Gastroesophageal sphincter (tissue), 4 donors: ENCODE data around the gene NEDD9. TPM values are rescaled to one million over a fixed set of nuclear protein-coding genes. Genes with fewer than 3 reads are reported as not detected.

Source experiments
- ATAC-seq: fragments of 150-250 bp; one replicate; pipeline ENCODE4 v1.9.1; 2016; ENCODE audit warnings: mild to moderate bottlenecking, moderate library complexity
- H3K27ac ChIP-seq, 4 donors: fragments of 200-600 bp; sonication (generic) in 3 of 4; 1 replicate in 3 of 4; 2 replicates in 1 of 4; pipeline ENCODE4 v1.5.1; 2016 to 2019
- H3K27me3 ChIP-seq: fragments of 200-600 bp; sonication (generic); one replicate; pipeline ENCODE4 v1.5.1; 2019
- H3K36me3 ChIP-seq, 2 donors: fragments of 200-600 bp; sonication (generic); one replicate each; pipeline ENCODE4 v1.5.1; 2019; ENCODE audit warnings: control low read depth in 1 of 2
- H3K4me1 ChIP-seq, 3 donors: fragments of 200-600 bp; sonication (generic); 1 replicate in 2 of 3; 2 replicates in 1 of 3; pipeline ENCODE4 v1.5.1; 2016 to 2019; ENCODE audit warnings: control low read depth in 2 of 3
- H3K4me3 ChIP-seq, 2 donors: fragments of 200-600 bp; sonication (generic); one replicate each; pipeline ENCODE4 v1.5.1; 2019; ENCODE audit warnings: mild to moderate bottlenecking in 1 of 2, moderate library complexity in 1 of 2
- H3K9me3 ChIP-seq, 3 donors: fragments of 200-600 bp; sonication (generic); one replicate each; pipeline ENCODE4 v1.5.1; 2017 to 2019; ENCODE audit warnings: control low read depth in 2 of 3
- CTCF ChIP-seq, 4 experiments: fragments of 200-600 bp in 2 of 4; fragments of 450-650 bp in 2 of 4; sonication (generic) in 1 of 4; IDR thresholded peaks; one replicate each; pipeline ENCODE4 v1.5.1; 2017 to 2019; ENCODE audit warnings: antibody characterized with exemption in 4 of 4, mild to moderate bottlenecking in 2 of 4, moderate library complexity in 2 of 4
- EP300 ChIP-seq: sonication (generic); formaldehyde crosslinking; IDR thresholded peaks from one replicate; pipeline ENCODE4 v1.6.1; 2017; ENCODE audit warnings: antibody characterized with exemption, mild to moderate bottlenecking
- POLR2A ChIP-seq, 2 donors: fragments of 450-650 bp; IDR thresholded peaks; one replicate each; pipeline ENCODE4 v1.6.1; 2017; ENCODE audit warnings: antibody characterized with exemption in 2 of 2, mild to moderate bottlenecking in 2 of 2, moderate library complexity in 1 of 2
- POLR2AphosphoS5 ChIP-seq: sonication (generic); formaldehyde crosslinking; IDR thresholded peaks from one replicate; pipeline ENCODE4 v1.6.1; 2017; ENCODE audit warnings: antibody characterized with exemption
- WGBS, 2 donors: methylation state at CpG; one replicate each; pipeline ENCODE4 v1.1.5; 2018; ENCODE audit warnings: low coverage in 1 of 2; 5-methylcytosine and 5-hydroxymethylcytosine counted together
- total RNA-seq, 4 donors: library from RNA; depleted of rRNA; stranded (reverse); fragments of >200 nt; gene quantifications; one replicate each; pipeline ENCODE4 v1.1.0, GENCODE V29; 2016

Gene NEDD9
- total RNA-seq, 4 donors from 2014 or later: 13.1 to 42.7 (median 26.7) TPM

GRCh38 chr6:11244387-11245126, 12.1 kb upstream of the NEDD9 start:
- H3K27ac ChIP-seq: no peak overlapping the region

DNA sequence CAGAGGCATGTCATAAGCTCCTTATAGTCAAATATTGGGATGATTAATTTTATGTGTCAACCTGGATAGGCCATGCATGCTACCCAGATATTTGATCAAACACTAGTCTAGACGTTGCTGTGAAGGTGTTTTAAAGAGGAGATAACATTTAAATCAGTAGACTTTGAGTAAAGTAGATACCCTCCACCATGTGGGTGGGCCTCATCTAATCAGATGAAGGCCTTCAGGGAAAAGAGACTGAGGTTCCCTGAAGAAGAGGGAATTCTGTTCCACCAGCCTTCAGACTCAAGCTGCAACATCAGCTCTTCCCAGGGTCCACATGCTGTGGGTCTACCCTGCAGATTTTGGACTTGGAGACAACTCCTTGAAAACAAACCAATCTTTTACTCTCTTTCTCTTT, 11.4 kb upstream of the NEDD9 start:
- Histone ChIP-seq H3K9me3 (no peaks in the 10 kb centered on the region), H3K36me3 (no peaks in the 10 kb centered on the region), H3K27ac (no peak overlapping the region), H3K27me3 (no peaks in the 10 kb centered on the region), H3K4me1 (peaks cover 0 to 18% (median 0%) of the 10 kb centered on the region in 3 donors), H3K4me3 (no peak overlapping the region)
- ATAC-seq: no peak
- WGBS, 2 donors: 86 to 100% methylated on average over 1 of the region's 1 CpG
- no peak for TF ChIP-seq EP300
- TF ChIP-seq POLR2A (IDR thresholded peaks at IDR 0.05): no peak

More at GRCh38 chr6:11244387-11245126, 12.1 kb upstream of the NEDD9 start:
- no peaks in the 10 kb centered on the region for H3K9me3 ChIP-seq
- peaks cover 0 to 18% (median 0%) of the 10 kb centered on the region in 3 donors for H3K4me1 ChIP-seq
- WGBS, 2 donors: 50% methylated on average over 2 of the region's 2 CpGs
- TF ChIP-seq POLR2AphosphoS5 (no peak), CTCF (IDR thresholded peaks at IDR 0.05) (no peak), EP300 (no peak), POLR2A (IDR thresholded peaks at IDR 0.05) (no peak)
- no peak overlapping the region for H3K4me3 ChIP-seq
- no peak for ATAC-seq
- H3K27me3 ChIP-seq: no peaks in the 10 kb centered on the region
- no peaks in the 10 kb centered on the region for H3K36me3 ChIP-seq

GRCh38 chr6:11242711-11243110, 10.2 kb upstream of the NEDD9 start:
- Histone ChIP-seq H3K4me3 (no peak overlapping the region), H3K27ac (no peak overlapping the region), H3K36me3 (no peaks in the 10 kb centered on the region), H3K27me3 (no peaks in the 10 kb centered on the region), H3K4me1 (peaks cover 0 to 18% (median 0%) of the 10 kb centered on the region in 3 donors), H3K9me3 (no peaks in the 10 kb centered on the region)
- no peak for ATAC-seq
- TF ChIP-seq POLR2AphosphoS5 (no peak), EP300 (no peak), CTCF (IDR thresholded peaks at IDR 0.05) (no peak), POLR2A (IDR thresholded peaks at IDR 0.05) (no peak)

DNA sequence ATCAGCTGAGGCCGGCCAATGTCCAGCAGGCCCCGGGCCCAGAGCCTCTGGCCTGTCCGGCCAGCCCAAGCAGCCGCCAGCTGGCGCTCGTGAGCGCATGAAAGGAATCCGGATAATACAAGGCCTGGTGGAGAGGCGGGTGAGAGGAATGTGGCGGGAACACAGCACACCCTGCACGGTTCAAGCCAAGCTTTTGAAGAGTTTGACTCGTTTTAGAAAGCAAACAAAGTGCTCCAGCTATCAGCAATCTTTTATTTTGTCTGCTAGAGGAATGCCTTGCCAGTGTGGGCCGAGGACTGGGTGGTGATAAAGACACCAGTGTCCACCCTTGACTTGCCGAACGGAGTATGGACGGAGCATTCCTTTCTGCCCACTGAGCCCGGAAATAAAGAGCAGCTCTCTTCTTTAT, 9.3 kb upstream of the NEDD9 start:
- H3K27ac ChIP-seq: no peak overlapping the region
- 43 to 88% methylated on average over 1 to 5 of the region's 17 CpGs for WGBS, 2 donors
- no peaks in the 10 kb centered on the region for H3K9me3 ChIP-seq
- peak; percentile 79 for ATAC-seq
- H3K4me1 ChIP-seq: peaks cover 0 to 18% (median 0%) of the 10 kb centered on the region in 3 donors
- TF ChIP-seq CTCF (IDR thresholded peaks at IDR 0.05) (peak in 3 of 4 experiments; percentile 39 to 53 (median 49)), POLR2AphosphoS5 (no peak)
- H3K36me3 ChIP-seq: no peaks in the 10 kb centered on the region
- H3K4me3 ChIP-seq: no peak overlapping the region
- no peaks in the 10 kb centered on the region for H3K27me3 ChIP-seq

- Histone ChIP-seq H3K9me3 (no peaks in the 10 kb centered on the region), H3K4me1 (peaks cover 0 to 21% (median 0%) of the 10 kb centered on the region in 3 donors), H3K27ac (no peak overlapping the region), H3K4me3 (no peak overlapping the region), H3K27me3 (no peaks in the 10 kb centered on the region), H3K36me3 (no peaks in the 10 kb centered on the region)
- no peak for ATAC-seq
- TF ChIP-seq POLR2A (IDR thresholded peaks at IDR 0.05): no peak
- no peak for TF ChIP-seq EP300
- TF ChIP-seq POLR2AphosphoS5: no peak
- TF ChIP-seq CTCF (IDR thresholded peaks at IDR 0.05): no peak
- 93 to 94% methylated on average over 6 to 8 of the region's 11 CpGs for WGBS, 2 donors
Measured at GRCh38 chr6:11241154-11241792, 8.8 kb upstream of the NEDD9 start.
